Measurements from ENCODE around the gene EGFL6.

The EGFL6 gene

GRCh38 chrX:13590207-13590606, 20.8 kb downstream of the EGFL6 start:
- Histone ChIP-seq H3K36me3 (ENCODE audit: control insufficient read depth, insufficient read depth, low read length) (no peaks in the 10 kb centered on the region), H3K4me3 (replicated peaks; ENCODE audit: low read depth, low read length) (no peak overlapping the region), H3K27me3 (replicated peaks; ENCODE audit: control insufficient read depth, insufficient read depth, low read length) (peaks cover 2% of the 10 kb centered on the region; the same call in 1 of the 2 replicates)
- no peak for TF ChIP-seq CTCF (IDR thresholded peaks at IDR 0.05; ENCODE audit: insufficient read depth, low read length, poor library complexity, severe bottlenecking)
- no peak for DNase-seq (ENCODE audit: extremely low read depth, insufficient read length)

- Histone ChIP-seq H3K27me3 (replicated peaks; ENCODE audit: control insufficient read depth, insufficient read depth, low read length) (peaks cover 2% of the 10 kb centered on the region; the same call in 1 of the 2 replicates), H3K36me3 (ENCODE audit: control insufficient read depth, insufficient read depth, low read length) (no peaks in the 10 kb centered on the region), H3K4me3 (replicated peaks; ENCODE audit: low read depth, low read length) (no peak overlapping the region)
- no peak for TF ChIP-seq CTCF (IDR thresholded peaks at IDR 0.05; ENCODE audit: insufficient read depth, low read length, poor library complexity, severe bottlenecking)
- DNase-seq (ENCODE audit: extremely low read depth, insufficient read length), result no peak
Measured at GRCh38 chrX:13590914-13591313, 21.5 kb downstream of the EGFL6 start.

GRCh38 chrX:13597874-13598273, 28.5 kb downstream of the EGFL6 start:
- no peak for DNase-seq (ENCODE audit: extremely low read depth, insufficient read length)
- TF ChIP-seq CTCF (IDR thresholded peaks at IDR 0.05; ENCODE audit: insufficient read depth, low read length, poor library complexity, severe bottlenecking), result no peak
- Histone ChIP-seq H3K4me3 (replicated peaks; ENCODE audit: low read depth, low read length) (no peak overlapping the region), H3K36me3 (ENCODE audit: control insufficient read depth, insufficient read depth, low read length) (no peaks in the 10 kb centered on the region), H3K27me3 (replicated peaks; ENCODE audit: control insufficient read depth, insufficient read depth, low read length) (peaks cover 2% of the 10 kb centered on the region)

GRCh38 chrX:13598877-13599276, 29.5 kb downstream of the EGFL6 start:
- Histone ChIP-seq H3K27me3 (replicated peaks; ENCODE audit: control insufficient read depth, insufficient read depth, low read length) (no peaks in the 10 kb centered on the region; the same call in 1 of the 2 replicates), H3K36me3 (ENCODE audit: control insufficient read depth, insufficient read depth, low read length) (no peaks in the 10 kb centered on the region), H3K4me3 (replicated peaks; ENCODE audit: low read depth, low read length) (no peak overlapping the region)
- TF ChIP-seq CTCF (IDR thresholded peaks at IDR 0.05; ENCODE audit: insufficient read depth, low read length, poor library complexity, severe bottlenecking), result peak; percentile 59
- no peak for DNase-seq (ENCODE audit: extremely low read depth, insufficient read length)

- no peaks in the 10 kb centered on the region for H3K36me3 ChIP-seq (ENCODE audit: control insufficient read depth, insufficient read depth, low read length)
- TF ChIP-seq CTCF (IDR thresholded peaks at IDR 0.05; ENCODE audit: insufficient read depth, low read length, poor library complexity, severe bottlenecking), result no peak
- DNase-seq (ENCODE audit: extremely low read depth, insufficient read length), result no peak
- H3K27me3 ChIP-seq (replicated peaks; ENCODE audit: control insufficient read depth, insufficient read depth, low read length), result no peaks in the 10 kb centered on the region; the same call in 1 of the 2 replicates
- H3K4me3 ChIP-seq (replicated peaks; ENCODE audit: low read depth, low read length), result no peak overlapping the region
Measured at GRCh38 chrX:13599491-13599890, 30.1 kb downstream of the EGFL6 start.

GRCh38 chrX:13605611-13606010, 36.2 kb downstream of the EGFL6 start:
- no peak for DNase-seq (ENCODE audit: extremely low read depth, insufficient read length)
- Histone ChIP-seq H3K4me3 (replicated peaks; ENCODE audit: low read depth, low read length) (no peak overlapping the region), H3K36me3 (ENCODE audit: control insufficient read depth, insufficient read depth, low read length) (no peaks in the 10 kb centered on the region), H3K27me3 (replicated peaks; ENCODE audit: control insufficient read depth, insufficient read depth, low read length) (no peaks in the 10 kb centered on the region; the same call in none of the 2 replicates)
- no peak for TF ChIP-seq CTCF (IDR thresholded peaks at IDR 0.05; ENCODE audit: insufficient read depth, low read length, poor library complexity, severe bottlenecking)

Measured in GM06990 (cell line).